Measurements from ENCODE around the gene CTF1. TPM values are rescaled to one million over a fixed set of nuclear protein-coding genes. Genes with fewer than 3 reads are reported as not detected.

Gene CTF1
- total RNA-seq, 2 experiments from 2014 or later = 0.09 to 0.46 TPM

DNA sequence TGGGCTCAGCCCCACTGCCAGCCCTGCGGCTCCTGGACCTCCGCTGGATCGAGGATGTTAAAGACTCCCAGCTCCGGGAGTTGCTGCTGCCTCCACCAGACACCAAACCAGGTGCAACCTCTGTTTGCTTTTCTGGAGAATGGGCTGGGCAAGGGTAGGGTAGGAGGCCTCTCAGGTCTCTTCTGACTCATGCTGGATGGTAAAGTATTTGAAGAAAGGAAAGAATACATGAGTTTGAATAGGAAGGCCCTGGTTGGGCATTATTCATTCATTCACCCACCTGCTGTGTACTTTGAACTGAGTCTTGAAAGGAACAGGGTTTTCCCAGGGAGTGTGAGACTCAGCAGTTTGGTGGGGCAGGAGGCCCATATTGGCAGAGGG, 46.0 kb downstream of the CTF1 start:
- Histone ChIP-seq H3K4me1 (ENCODE audit: insufficient read depth, low read length, poor library complexity, severe bottlenecking) (peaks cover 12% of the 10 kb centered on the region), H4K20me1 (ENCODE audit: insufficient read depth, low read length) (no peaks in the 10 kb centered on the region), H3K36me3 (ENCODE audit: insufficient read depth, low read length) (peaks cover 26% of the 10 kb centered on the region), H2AFZ (ENCODE audit: low read length) (no peak overlapping the region), H3K9me3 (ENCODE audit: low read length) (no peaks in the 10 kb centered on the region), H3K79me2 (ENCODE audit: insufficient read depth, low read depth, low read length) (no peaks in the 10 kb centered on the region), H3K27ac (ENCODE audit: low read depth, low read length, poor library complexity, severe bottlenecking) (no peak overlapping the region), H3K4me3 (ENCODE audit: low read depth, low read length, poor library complexity, severe bottlenecking) (no peak overlapping the region), H3K4me2 (ENCODE audit: low read length) (peak overlapping the region; percentile 18; the same call in 1 of the 2 replicates), H3K9me2 (ENCODE audit: insufficient read depth, low read length) (no peaks in the 10 kb centered on the region)
- CTCF ChIA-PET (ENCODE audit: unreplicated experiment) = interaction anchor here (0.8 to 1.4 kb wide), 5 partner anchors 11 to 194 kb away, joined by 3 to 5 read pairs (median 3); partner anchors contain the start of gene PHKG2
- no TSS peak for BruUV-seq (replicated peaks)
- DNase-seq (ENCODE audit: low spot score) = no peak
- POLR2A ChIA-PET = interaction anchor here (0.7 kb wide), 1 partner anchor 90 kb away, joined by 5 read pairs; no protein-coding TSS in a partner anchor
- intact Hi-C loops (cut with micrococcal nuclease; ENCODE audit: unreplicated experiment) = loop anchor here (1.0 kb wide), 1 partner anchor 98 kb away; no protein-coding TSS in a partner anchor
- no peak for TF ChIP-seq EZH2phosphoT487 (IDR thresholded peaks at IDR 0.05; ENCODE audit: borderline replicate concordance, low read depth, low read length)
- TF ChIP-seq, protein P1, sequence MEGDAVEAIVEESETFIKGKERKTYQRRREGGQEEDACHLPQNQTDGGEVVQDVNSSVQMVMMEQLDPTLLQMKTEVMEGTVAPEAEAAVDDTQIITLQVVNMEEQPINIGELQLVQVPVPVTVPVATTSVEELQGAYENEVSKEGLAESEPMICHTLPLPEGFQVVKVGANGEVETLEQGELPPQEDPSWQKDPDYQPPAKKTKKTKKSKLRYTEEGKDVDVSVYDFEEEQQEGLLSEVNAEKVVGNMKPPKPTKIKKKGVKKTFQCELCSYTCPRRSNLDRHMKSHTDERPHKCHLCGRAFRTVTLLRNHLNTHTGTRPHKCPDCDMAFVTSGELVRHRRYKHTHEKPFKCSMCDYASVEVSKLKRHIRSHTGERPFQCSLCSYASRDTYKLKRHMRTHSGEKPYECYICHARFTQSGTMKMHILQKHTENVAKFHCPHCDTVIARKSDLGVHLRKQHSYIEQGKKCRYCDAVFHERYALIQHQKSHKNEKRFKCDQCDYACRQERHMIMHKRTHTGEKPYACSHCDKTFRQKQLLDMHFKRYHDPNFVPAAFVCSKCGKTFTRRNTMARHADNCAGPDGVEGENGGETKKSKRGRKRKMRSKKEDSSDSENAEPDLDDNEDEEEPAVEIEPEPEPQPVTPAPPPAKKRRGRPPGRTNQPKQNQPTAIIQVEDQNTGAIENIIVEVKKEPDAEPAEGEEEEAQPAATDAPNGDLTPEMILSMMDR (conservative IDR thresholded peaks at IDR 0.05; ENCODE audit: low read length) = no peak

DNA sequence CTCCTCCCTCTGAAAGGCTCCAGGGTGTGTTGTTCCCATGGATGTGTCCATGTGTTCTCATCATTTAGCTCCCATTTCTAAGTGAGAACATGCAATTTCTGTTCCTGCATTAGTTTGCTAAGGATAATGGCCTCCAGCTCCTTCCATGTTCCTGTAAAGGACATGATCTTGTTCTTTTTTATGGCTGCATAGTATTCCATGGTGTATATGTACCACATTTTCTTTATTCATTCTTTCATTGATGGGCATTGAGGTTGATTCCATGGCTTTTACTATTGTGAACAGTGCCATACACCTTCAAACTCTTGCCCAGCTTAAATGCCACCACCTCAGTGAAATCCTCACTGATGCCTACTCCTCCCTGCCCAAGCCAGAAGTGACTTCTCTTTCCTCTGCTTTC, 47.9 kb downstream of the CTF1 start:
- ChIA-PET CTCF (ENCODE audit: unreplicated experiment) (interaction anchor here (0.6 kb wide), 1 partner anchor 21 kb away, joined by 3 read pairs; the partner anchor contains the start of gene FBXL19), POLR2A (interaction anchor here (0.6 to 1.0 kb wide), 2 partner anchors 10 to 73 kb away, joined by 3 read pairs; no protein-coding TSS in a partner anchor)
- TF ChIP-seq, protein P1 (conservative IDR thresholded peaks at IDR 0.05; ENCODE audit: low read length) = no peak
- no peak for TF ChIP-seq EZH2phosphoT487 (IDR thresholded peaks at IDR 0.05; ENCODE audit: borderline replicate concordance, low read depth, low read length)
- Histone ChIP-seq H3K9me3 (ENCODE audit: low read length) (no peaks in the 10 kb centered on the region), H3K4me2 (ENCODE audit: low read length) (no peak overlapping the region), H3K4me1 (ENCODE audit: insufficient read depth, low read length, poor library complexity, severe bottlenecking) (peaks cover 21% of the 10 kb centered on the region), H4K20me1 (ENCODE audit: insufficient read depth, low read length) (no peaks in the 10 kb centered on the region), H3K9me2 (ENCODE audit: insufficient read depth, low read length) (no peaks in the 10 kb centered on the region), H3K79me2 (ENCODE audit: insufficient read depth, low read depth, low read length) (no peaks in the 10 kb centered on the region), H3K27ac (ENCODE audit: low read depth, low read length, poor library complexity, severe bottlenecking) (no peak overlapping the region), H3K4me3 (ENCODE audit: low read depth, low read length, poor library complexity, severe bottlenecking) (no peak overlapping the region), H2AFZ (ENCODE audit: low read length) (no peak overlapping the region), H3K36me3 (ENCODE audit: insufficient read depth, low read length) (peaks cover 26% of the 10 kb centered on the region)
- intact Hi-C loops (cut with micrococcal nuclease; ENCODE audit: unreplicated experiment) = no loop called here
- no peak for DNase-seq (ENCODE audit: low spot score)
- no TSS peak for BruUV-seq (replicated peaks)

Data from OCI-LY7 (cell line).